Measurements from ENCODE around the gene RNU1-2.
"Not testable (repeated sequence)": the region's sequence is repeated elsewhere in the genome, so short reads cannot be mapped to it uniquely, and the experiment has no call there.

Gene RNU1-2

DNA sequence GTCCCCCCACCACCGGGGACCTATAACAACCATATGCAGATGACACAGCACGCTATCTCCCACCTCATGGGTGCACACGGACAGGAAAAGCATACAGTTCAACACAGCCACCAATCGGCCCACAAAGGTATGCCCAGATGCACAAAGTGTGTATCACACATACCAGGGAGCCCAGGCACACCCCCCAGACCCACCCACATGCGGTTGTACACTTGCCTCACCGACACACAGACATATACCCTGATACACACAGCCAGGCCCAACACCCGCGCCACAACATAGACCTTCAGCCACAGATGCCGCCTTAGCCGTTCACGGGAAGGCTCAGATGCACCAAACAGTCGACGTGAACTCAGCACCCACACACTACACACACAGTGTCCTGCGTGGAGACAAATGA lies 31.5 kb downstream of the RNU1-2 start:
- H3K4me3 ChIP-seq (ENCODE audit: low read length), result no peak overlapping the region
- TF ChIP-seq ZNF274 (IDR thresholded peaks at IDR 0.05; ENCODE audit: low read depth, low read length), result no peak

DNA sequence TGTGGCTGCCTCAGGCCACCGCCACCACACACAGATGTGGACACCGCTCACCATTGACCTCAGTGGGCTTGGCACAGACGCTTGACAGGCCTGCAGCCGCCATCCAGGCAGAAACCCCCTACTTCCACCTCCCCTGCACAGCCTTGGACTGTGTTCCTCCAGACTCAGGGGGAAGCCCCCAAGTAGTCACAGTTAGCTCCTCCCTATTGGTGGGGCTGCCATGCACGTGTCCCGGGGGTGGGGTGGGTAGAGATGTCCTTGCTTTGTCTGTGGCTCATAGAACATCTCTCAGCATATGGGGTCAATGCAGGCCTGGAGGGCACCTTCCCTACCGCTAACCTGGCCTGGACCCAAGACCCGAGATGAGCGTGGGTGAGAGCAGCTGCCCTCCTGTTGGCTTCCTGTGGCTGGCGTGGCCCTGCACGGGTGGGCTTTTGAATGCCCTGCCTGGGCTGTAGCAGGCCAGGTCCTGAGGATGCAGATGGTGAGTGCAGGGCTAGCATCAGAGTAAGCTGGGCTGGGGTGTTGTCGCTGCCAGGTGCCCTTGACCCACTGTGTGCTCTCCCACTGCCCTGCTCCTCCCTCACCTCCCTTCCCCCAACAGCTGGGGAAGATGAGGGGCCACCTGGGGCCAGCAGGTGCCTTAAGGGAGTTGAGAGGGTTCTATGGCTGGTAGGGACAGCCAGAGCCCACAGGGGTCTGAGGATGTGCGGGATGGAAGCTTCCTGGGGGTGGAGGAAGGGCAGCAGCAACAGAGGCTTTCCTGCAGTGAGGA lies 32.1 kb downstream of the RNU1-2 start:
- H3K4me3 ChIP-seq (ENCODE audit: low read length), result no peak overlapping the region
- TF ChIP-seq ZNF274 (IDR thresholded peaks at IDR 0.05; ENCODE audit: low read depth, low read length), result no peak

DNA sequence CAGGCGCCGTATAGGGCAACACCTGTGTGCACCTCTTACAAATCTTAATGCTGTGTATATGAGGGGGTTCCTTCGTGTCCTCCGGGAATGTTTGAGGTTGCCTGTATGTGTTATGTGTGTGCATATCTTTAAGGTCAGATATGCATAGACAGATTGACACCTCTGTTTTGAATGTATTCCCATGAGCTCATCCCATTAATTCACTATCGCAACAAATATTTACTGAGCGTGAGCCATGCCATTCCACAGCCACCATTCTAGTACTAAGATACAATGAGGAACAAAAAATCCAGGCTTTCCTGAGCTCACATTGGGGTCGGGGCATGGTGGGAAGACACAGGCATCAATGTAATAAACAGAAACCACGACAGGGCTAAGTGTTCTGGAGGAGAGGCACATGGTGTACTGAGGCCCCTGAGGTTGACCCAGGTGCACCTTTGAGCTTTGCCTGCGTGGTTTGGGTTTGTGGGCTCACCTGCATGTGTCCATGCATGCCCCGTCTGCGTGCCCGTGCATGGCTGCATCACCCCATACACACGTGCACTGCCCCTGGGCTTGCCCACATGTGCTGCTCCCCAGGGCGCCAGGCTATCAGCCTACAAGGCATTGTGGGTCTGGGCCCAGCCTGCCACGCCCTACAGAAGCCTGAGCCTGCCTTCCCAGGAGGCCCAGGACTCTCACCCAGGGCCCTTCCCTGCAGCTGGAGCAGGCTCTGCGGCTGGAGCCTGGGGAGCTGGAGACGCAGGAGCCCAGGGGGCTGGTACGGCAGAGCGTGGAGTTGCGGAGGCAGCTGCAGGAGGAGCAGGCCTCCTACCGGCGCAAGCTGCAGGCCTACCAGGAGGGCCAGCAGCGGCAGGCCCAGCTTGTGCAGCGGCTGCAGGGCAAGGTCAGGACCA lies 33.6 kb downstream of the RNU1-2 start:
- H3K4me3 ChIP-seq (ENCODE audit: low read length), result not testable (repeated sequence)

DNA sequence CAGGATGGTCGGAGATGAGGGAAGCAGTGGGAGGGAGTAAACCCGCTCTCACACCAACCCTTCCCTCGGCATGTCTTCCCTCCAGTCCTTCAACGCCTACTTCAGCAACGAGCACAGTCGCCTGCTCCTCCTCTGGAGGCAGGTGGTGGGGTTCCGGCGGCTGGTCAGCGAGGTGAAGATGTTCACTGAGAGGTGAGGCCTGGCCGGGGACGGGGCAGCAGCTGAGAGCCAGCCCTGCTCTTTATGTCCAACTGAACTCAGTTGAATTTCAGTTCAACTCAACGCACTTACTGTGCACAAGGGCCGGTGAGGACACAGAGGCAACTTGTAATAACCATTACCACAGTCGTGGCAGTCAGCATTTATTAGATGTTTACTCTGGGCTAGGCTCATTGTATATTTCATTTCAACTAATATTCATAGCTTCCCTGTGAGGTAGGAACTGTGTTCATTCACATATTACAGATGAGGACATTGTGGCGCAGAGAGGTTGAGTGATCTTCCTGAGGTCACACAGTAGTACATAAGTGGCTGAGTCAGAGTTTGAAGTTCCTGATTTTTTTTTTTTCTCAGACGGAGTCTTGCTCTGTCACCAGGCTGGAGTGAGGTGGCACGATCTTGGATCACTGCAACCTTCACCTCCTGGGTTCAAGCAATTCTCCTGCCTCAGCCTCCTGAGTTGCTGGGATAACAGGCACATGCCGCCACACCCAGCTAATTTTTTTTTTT lies 35.6 kb downstream of the RNU1-2 start:
- not testable (repeated sequence) for H3K4me3 ChIP-seq (ENCODE audit: low read length)

DNA sequence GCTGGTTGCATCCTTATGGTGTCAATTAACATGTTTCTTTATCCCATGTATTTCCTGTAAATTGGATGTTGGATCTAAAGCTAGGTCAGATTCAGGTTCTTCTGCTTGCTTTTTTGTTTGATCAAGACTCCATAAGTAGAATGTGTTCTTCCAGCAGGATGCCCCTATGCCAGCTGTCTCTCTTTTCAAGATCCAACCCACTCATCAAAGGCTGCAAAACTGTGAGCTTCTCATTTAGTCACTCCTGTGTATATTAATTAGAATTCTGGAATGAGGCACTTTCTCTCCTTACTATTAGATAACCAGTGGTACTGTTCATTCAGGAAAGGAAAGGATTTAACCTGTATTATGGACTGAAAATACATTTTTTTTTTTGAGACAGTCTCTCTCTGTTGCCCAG lies 38.2 kb downstream of the RNU1-2 start:
- not testable (repeated sequence) for H3K4me3 ChIP-seq (ENCODE audit: low read length)

DNA sequence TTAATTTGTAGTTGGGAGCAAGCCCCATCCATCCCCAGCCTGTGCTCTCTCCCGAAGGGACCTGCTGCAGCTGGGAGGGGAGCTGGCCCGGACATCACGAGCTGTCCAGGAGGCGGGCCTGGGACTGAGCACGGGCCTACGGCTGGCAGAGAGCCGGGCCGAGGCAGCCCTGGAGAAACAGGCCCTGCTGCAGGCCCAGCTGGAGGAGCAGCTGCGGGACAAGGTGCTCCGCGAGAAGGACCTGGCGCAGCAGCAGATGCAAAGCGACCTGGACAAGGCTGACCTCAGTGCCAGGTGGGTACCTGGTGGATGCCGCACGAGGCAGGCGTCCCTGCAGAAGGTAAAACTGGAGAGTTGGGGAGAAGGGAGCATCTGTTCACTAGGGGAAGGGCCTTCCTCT lies 40.8 kb downstream of the RNU1-2 start:
- H3K4me3 ChIP-seq (ENCODE audit: low read length), result not testable (repeated sequence)

DNA sequence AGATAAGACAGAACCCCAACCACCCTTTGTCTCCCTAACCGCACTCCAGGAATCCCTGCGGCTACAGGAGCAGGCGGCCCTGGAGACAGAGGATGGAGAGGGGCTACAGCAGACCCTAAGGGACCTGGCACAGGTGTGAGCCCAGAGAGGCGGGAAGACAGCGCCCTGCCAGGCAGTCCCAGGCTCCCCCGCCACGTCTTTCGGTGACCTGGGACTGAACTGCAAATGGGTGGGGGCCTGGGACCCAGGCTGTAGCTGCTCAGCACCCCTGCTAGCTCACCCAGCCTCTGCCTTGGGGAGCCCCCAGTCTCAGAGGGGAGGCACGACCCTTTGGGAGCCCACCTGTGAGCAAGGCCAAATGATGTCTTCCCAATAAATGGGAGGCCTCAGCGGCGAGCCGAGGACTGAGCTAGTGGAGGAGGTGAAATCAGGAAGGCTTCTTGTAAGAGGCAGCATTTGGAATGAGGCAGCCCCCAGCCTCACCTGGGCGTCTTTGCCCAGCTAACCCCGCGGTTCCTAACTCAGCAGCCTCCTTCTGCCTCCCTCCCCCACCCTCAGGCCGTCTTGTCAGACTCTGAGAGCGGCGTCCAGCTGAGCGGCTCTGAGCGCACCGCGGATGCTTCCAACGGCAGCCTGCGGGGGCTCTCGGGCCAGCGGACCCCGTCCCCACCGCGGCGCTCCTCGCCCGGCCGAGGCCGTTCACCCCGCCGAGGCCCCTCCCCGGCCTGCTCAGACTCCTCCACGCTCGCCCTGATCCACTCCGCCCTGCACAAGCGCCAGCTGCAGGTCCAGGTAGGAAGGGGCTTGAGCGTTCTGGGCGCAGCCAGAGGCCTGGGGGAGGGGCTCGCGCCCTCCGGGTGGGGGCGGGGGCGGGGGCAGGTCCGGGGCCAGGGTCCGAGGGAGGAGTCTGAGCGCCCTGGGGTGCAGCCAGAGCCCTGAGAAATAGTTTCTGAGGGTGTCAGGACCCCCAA lies 42.9 kb downstream of the RNU1-2 start:
- H3K4me3 ChIP-seq (ENCODE audit: low read length), result no peak overlapping the region
- no peak for TF ChIP-seq ZNF274 (IDR thresholded peaks at IDR 0.05; ENCODE audit: low read depth, low read length)

DNA sequence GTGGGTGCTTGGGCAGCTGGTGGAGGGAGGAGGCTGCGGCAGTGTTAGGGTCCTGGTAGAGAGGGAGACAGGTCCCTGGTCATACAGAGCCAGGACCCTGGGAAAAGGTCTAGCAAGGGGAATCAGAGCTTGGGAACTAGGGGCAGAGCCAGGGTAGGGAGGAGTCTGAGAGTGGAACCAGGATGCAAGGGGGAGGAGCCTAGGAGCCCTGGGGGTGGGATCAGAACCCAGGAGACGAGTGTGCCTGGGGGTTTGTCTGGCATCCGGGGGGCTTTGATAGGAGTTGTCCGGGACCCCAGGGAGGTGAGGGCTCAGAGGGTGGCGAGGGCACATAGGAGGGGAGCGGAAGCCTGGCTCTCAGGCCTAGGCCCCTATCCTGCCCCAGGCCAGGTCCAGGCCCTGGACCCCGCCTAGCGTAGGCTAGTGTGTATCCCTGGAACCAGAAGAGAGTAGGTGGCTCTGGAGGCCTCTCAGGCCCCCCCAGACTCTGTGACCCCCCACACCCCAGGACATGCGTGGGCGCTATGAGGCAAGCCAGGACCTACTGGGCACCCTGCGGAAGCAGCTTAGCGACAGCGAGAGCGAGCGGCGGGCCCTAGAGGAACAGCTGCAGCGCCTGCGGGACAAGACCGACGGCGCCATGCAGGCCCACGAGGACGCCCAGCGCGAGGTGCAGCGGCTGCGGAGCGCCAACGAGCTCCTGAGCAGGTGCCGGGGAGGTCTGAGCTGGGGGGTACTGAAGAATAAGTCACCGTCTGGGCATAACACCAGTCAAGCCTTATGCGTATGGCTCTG lies 43.8 kb downstream of the RNU1-2 start:
- H3K4me3 ChIP-seq (ENCODE audit: low read length), result not testable (repeated sequence)

DNA sequence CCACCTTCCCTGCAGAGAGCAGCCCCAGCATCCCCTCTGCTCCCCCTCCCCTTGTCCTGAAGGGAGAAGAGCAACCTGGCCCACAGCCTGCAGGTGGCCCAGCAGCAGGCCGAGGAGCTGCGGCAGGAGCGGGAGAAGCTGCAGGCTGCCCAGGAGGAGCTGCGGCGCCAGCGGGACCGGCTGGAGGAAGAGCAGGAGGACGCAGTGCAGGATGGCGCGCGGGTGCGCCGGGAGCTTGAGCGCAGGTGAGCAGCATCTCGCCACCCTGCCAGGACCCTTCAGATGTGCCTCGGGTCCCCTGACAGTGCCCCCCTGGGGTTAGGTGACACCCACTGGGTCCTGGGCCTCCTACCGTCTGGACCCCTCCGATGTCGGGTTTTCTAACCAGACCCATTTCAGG lies 48.3 kb downstream of the RNU1-2 start:
- TF ChIP-seq ZNF274 (IDR thresholded peaks at IDR 0.05; ENCODE audit: low read depth, low read length), result no peak
- H3K4me3 ChIP-seq (ENCODE audit: low read length), result no peak overlapping the region

DNA sequence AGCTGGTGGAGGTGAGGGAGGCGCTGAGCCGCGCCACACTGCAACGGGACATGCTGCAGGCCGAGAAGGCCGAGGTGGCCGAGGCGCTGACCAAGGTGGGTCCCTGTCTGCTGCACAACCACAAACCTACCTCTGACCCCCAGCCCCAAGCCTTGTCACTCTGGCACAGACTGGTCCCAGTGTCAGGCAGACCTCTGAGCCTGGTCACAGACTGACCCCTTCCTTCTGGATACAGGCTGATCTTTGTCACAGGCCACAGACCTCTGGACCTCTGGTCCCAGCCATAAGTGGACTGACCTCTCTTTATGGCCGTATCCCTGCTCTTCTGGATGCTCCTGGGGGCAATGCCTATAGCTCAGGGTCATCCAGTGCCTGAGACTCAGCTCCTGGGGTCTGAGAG lies 49.7 kb downstream of the RNU1-2 start:
- H3K4me3 ChIP-seq (ENCODE audit: low read length), result not testable (repeated sequence)

All from GM08714 (cell line).